K562 (cell line): ENCODE results near the gene MED13L. TPM values are rescaled to one million over a fixed set of nuclear protein-coding genes. Genes with fewer than 3 reads are reported as not detected.

Experiments used
- ATAC-seq: fragments of 200-7000 bp; cut with Tn5 transposase; 3 replicates; pipeline ENCODE4 v1.9.1; 2020; ENCODE audit warnings: moderate library complexity
- BruUV-seq: library from RNA; stranded (reverse); fragments of 400-500 nt; replicated peaks from 2 replicates; lab custom pipeline; 2021; lab: Mats Ljungman, UMichigan
- CTCF ChIA-PET: fragments of 300-600 bp; formaldehyde crosslinking; extraction: SDS; loops from one replicate; lab custom pipeline; 2021; ENCODE audit warnings: low intra/inter-chr PET ratio; lab: Yijun Ruan, JAX
- POLR2A ChIA-PET: fragments of 300-600, 350-650 bp; sonication (Branson Sonifier 250); formaldehyde crosslinking; extraction: SDS; loops from one replicate; lab custom pipeline; 2021; ENCODE audit warnings: antibody characterized with exemption, inconsistent platforms; lab: Yijun Ruan, JAX
- DNase-seq, 4 experiments: peaks; one replicate each; pipeline versions ENCODE4 v3.0.0 to v3.0.0-alpha.2; 2011 to 2018; ENCODE audit warnings: low spot score in 3 of 4, mixed read lengths in 3 of 4; ENCODE audit errors: extremely low read depth in 1 of 4
- FAIRE-seq: peaks from 2 replicates; lab custom pipeline; 2011; peaks lifted over from hg19 to GRCh38; lab: Jason Lieb, UNC
- H2AFZ ChIP-seq: 2 replicates; pipeline ENCODE4 v1.6.0; 2011; ENCODE audit warnings: low read depth, low read length, control low read depth, inconsistent platforms
- H3K27ac ChIP-seq: fragments of 200-600 bp; 3 replicates; pipeline ENCODE4 v1.8.0; 2011; ENCODE audit warnings: low read depth, mild to moderate bottlenecking, control low read depth, inconsistent platforms, low read length, moderate library complexity, mixed read lengths; ENCODE audit errors: extremely low read depth
- H3K27me3 ChIP-seq, 2 experiments: fragments of 300-600 bp in 1 of 2; 2 replicates in 1 of 2; 3 replicates in 1 of 2; pipeline versions ENCODE4 v1.6.0 to v1.8.0; 2011; ENCODE audit warnings: inconsistent platforms in 2 of 2, low read length in 2 of 2, mild to moderate bottlenecking in 1 of 2, mixed read lengths in 1 of 2, moderate library complexity in 1 of 2; ENCODE audit not compliant: control insufficient read depth in 2 of 2, insufficient read depth in 2 of 2
- H3K36me3 ChIP-seq: fragments of 300-600 bp; 3 replicates; pipeline ENCODE4 v1.8.0; 2011; ENCODE audit warnings: mild to moderate bottlenecking, low read length, inconsistent platforms; ENCODE audit not compliant: control insufficient read depth, insufficient read depth
- H3K4me1 ChIP-seq, 2 experiments: fragments of 200-600 bp in 1 of 2; replicated peaks in 1 of 2; 2 replicates in 1 of 2; 3 replicates in 1 of 2; pipeline versions ENCODE4 v1.5.1 to v1.8.0; 2011; ENCODE audit warnings: inconsistent platforms in 2 of 2, low read length in 2 of 2, mild to moderate bottlenecking in 1 of 2, mixed read lengths in 1 of 2, moderate library complexity in 1 of 2; ENCODE audit not compliant: control insufficient read depth in 2 of 2, insufficient read depth in 2 of 2
- H3K4me2 ChIP-seq: 2 replicates; pipeline ENCODE4 v1.6.1; 2011; ENCODE audit warnings: low read length, control low read depth, inconsistent platforms, mixed read lengths; ENCODE audit not compliant: insufficient read depth
- H3K4me3 ChIP-seq: fragments of 200-600 bp; sonication (generic), shearing (Covaris generic); 2 replicates; pipeline ENCODE4 v1.5.1; 2016; ENCODE audit warnings: control low read depth, inconsistent platforms
- H3K79me2 ChIP-seq: fragments of 200-600 bp; 3 replicates; pipeline ENCODE4 v1.8.0; 2011; ENCODE audit warnings: low read length, inconsistent platforms; ENCODE audit not compliant: control insufficient read depth, insufficient read depth
- H3K9ac ChIP-seq, 2 experiments: 2 replicates each; pipeline versions ENCODE4 v1.6.0 to v1.6.1; 2011; ENCODE audit warnings: low read depth in 2 of 2, low read length in 2 of 2, control low read depth in 1 of 2, inconsistent platforms in 1 of 2, mild to moderate bottlenecking in 1 of 2, mixed read lengths in 1 of 2; ENCODE audit not compliant: insufficient read depth in 1 of 2
- H3K9me1 ChIP-seq: one replicate; pipeline ENCODE4 v1.6.0; 2011; ENCODE audit warnings: inconsistent platforms, mild to moderate bottlenecking, low read length, moderate library complexity; ENCODE audit not compliant: control insufficient read depth, insufficient read depth
- H3K9me3 ChIP-seq: replicated peaks from 2 replicates; pipeline ENCODE4 v1.5.1; 2011; ENCODE audit warnings: low read depth, low read length, inconsistent platforms; ENCODE audit not compliant: control insufficient read depth, insufficient read depth
- H4K20me1 ChIP-seq: replicated peaks from 2 replicates; pipeline ENCODE4 v1.6.1; 2011; ENCODE audit warnings: low read length, inconsistent platforms, mixed read lengths; ENCODE audit not compliant: control insufficient read depth, insufficient read depth
- BACH1 ChIP-seq: fragments of 200-800 bp; sonication (Bioruptor generic); IDR thresholded peaks from 2 replicates; pipeline ENCODE4 v1.6.1; 2016; ENCODE audit warnings: missing genetic modification characterization, missing compliant biosample characterization
- EGR1 ChIP-seq: fragments of 450-650 bp; conservative IDR thresholded peaks from 2 replicates; pipeline ENCODE4 v1.6.1; 2017; ENCODE audit warnings: mild to moderate bottlenecking
- NUFIP1 ChIP-seq: fragments of 450-650 bp; IDR thresholded peaks from 2 replicates; pipeline ENCODE4 v1.6.1; 2018; ENCODE audit not compliant: partially characterized antibody
- RBM25 ChIP-seq: fragments of 200-400 bp; formaldehyde crosslinking; IDR thresholded peaks from 2 replicates; pipeline ENCODE4 v1.6.1; 2018; ENCODE audit warnings: low read length, low read depth, moderate library complexity; ENCODE audit not compliant: severe bottlenecking
- RERE ChIP-seq: sonication (generic); formaldehyde crosslinking; IDR thresholded peaks from 2 replicates; pipeline ENCODE4 v1.8.0; 2023; ENCODE audit warnings: missing genetic modification reagents, mild to moderate bottlenecking, borderline replicate concordance
- SAFB2 ChIP-seq: fragments of 200-400 bp; formaldehyde crosslinking; IDR thresholded peaks from 2 replicates; pipeline ENCODE4 v1.6.1; 2018; ENCODE audit warnings: borderline replicate concordance, low read length, low read depth, moderate library complexity; ENCODE audit not compliant: severe bottlenecking
- TBL1XR1 ChIP-seq, 2 experiments: IDR thresholded peaks; 2 replicates each; pipeline ENCODE4 v1.6.1; 2012; ENCODE audit warnings: improper control_type of control experiment in 2 of 2, low read length in 2 of 2, mild to moderate bottlenecking in 1 of 2
- ZNF512 ChIP-seq: IDR thresholded peaks from 2 replicates; pipeline ENCODE4 v1.6.1; 2016; ENCODE audit warnings: missing genetic modification characterization, missing compliant biosample characterization
- WGBS: fragments of 100-300 bp; shearing (Covaris generic); methylation state at CpG from one replicate; pipeline ENCODE4 v1.1.6; 2016; ENCODE audit warnings: low coverage, mixed read lengths; ENCODE audit not compliant: insufficient coverage; ENCODE audit errors: missing lambda C conversion rate; 5-methylcytosine and 5-hydroxymethylcytosine counted together
- in situ Hi-C: fragments of 300-500 bp; cut with MboI; formaldehyde crosslinking; loops from 4 replicates; pipeline ENCODE4 v1.15.0; 2018; ENCODE audit warnings: inconsistent platforms, mixed read lengths
- intact Hi-C: fragments of 100-400 bp; cut with micrococcal nuclease; formaldehyde crosslinking; loops from 2 replicates; pipeline ENCODE4 v1.14.2; 2022
- polyA plus RNA-seq, 8 experiments: library from polyadenylated mRNA; depleted of rRNA in 4 of 8; stranded (reverse) in 5 of 8; unstranded in 3 of 8; fragments of >200 nt; fragmentation: Nextera tagmentation in 2 of 8; fragmentation: Illumina TruSeq in 1 of 8; extraction: Ambion mirVana in 2 of 8; extraction: Trizol in 1 of 8; gene quantifications; 2 replicates each; pipeline versions ENCODE4 v1.2.1 to v1.2.3, GENCODE V29; 2011 to 2014; ENCODE audit warnings: inconsistent platforms in 1 of 8, missing spikeins in 1 of 8
- total RNA-seq, 7 experiments: library from RNA; depleted of rRNA in 6 of 7; stranded (reverse); fragments of >200 nt in 6 of 7; fragmentation: Illumina TruSeq in 2 of 7; extraction: Trizol in 2 of 7; gene quantifications; 2 replicates each; pipeline versions ENCODE4 v1.2.1 to v1.2.3, GENCODE V29; 2011 to 2021; ENCODE audit warnings: low replicate concordance in 1 of 7

The MED13L gene
- total and polyA plus RNA-seq, 9 of the 15 experiments (the other 6 are each of a cell fraction or from before 2014, with no cell fraction given): 13.4 to 90.3 (median 36.9) TPM

- Histone ChIP-seq H3K27ac (no peak overlapping the region), H3K9ac (no peak overlapping the region), H4K20me1 (0 out of 2 replicates have a peak, but pooled peaks cover 8% of the 10 kb centered on the region), H3K4me3 (no peak overlapping the region), H3K36me3 (no peaks in the 10 kb centered on the region), H3K4me1 (no peaks in the 10 kb centered on the region; a peak in 1 of 5 replicates), H3K9me1 (no peaks in the 10 kb centered on the region), H2AFZ (no peak overlapping the region), H3K9me3 (no peaks in the 10 kb centered on the region), H3K27me3 (peaks cover 9 to 19% of the 10 kb centered on the region in 2 experiments; a peak in 4 of 5 replicates), H3K79me2 (no peaks in the 10 kb centered on the region), H3K4me2 (no peak overlapping the region)
- FAIRE-seq (no peak), ATAC-seq (no peak), DNase-seq (no peak)
- BruUV-seq: no TSS peak
- in situ Hi-C loops: no loop called here
- WGBS: 0% methylated on average over 1 of the region's 1 CpG
- intact Hi-C loops: loop anchor here (10.0 kb wide), 1 partner anchor 117 kb away; no protein-coding TSS in a partner anchor
- POLR2A ChIA-PET: no interaction called here
- TF ChIP-seq ZNF512 (tag): no peak
- no peak for TF ChIP-seq BACH1
- no peak for TF ChIP-seq TBL1XR1 (IDR thresholded peaks at IDR 0.05; ENCODE audit: low read length in 2 of 2)
- TF ChIP-seq EGR1: no peak
- no peak for TF ChIP-seq RERE (CRISPR knock-in tag)
- TF ChIP-seq RBM25: peak; percentile 64
- no peak for TF ChIP-seq NUFIP1
- no peak for TF ChIP-seq SAFB2
- CTCF ChIA-PET: no interaction called here
Observed at GRCh38 chr12:115911360-115911759, 366.1 kb downstream of the MED13L start.
